ENCODE data around the gene MYO1G. TPM values are rescaled to one million over a fixed set of nuclear protein-coding genes. Genes with fewer than 3 reads are reported as not detected.
"Not testable (repeated sequence)": the region's sequence is repeated elsewhere in the genome, so short reads cannot be mapped to it uniquely, and the experiment has no call there.

Gene MYO1G
- total RNA-seq, 1 donor from 2014 or later, result 0.26 TPM

GRCh38 chr7:44936322-44936721, 42.5 kb downstream of the MYO1G start:
- DNase-seq (ENCODE audit: low read depth) (no peak), FAIRE-seq (no peak)
- H3K36me3 ChIP-seq (ENCODE audit: control insufficient read depth, insufficient read depth, low read length), result no peaks in the 10 kb centered on the region
- peaks cover 3% of the 10 kb centered on the region for H3K27me3 ChIP-seq (ENCODE audit: control insufficient read depth, insufficient read depth, low read length)
- no peak for TF ChIP-seq CTCF (IDR thresholded peaks at IDR 0.05; ENCODE audit: insufficient read depth, low read length, severe bottlenecking)
- no peak overlapping the region for H3K4me3 ChIP-seq (ENCODE audit: low read depth, low read length)

GRCh38 chr7:44935583-44935982, 43.2 kb downstream of the MYO1G start:
- Histone ChIP-seq H3K36me3 (ENCODE audit: control insufficient read depth, insufficient read depth, low read length) (no peaks in the 10 kb centered on the region), H3K4me3 (ENCODE audit: low read depth, low read length) (no peak overlapping the region), H3K27me3 (ENCODE audit: control insufficient read depth, insufficient read depth, low read length) (peaks cover 3% of the 10 kb centered on the region)
- DNase-seq (ENCODE audit: low read depth) (no peak), FAIRE-seq (peak; percentile 40)
- no peak for TF ChIP-seq CTCF (IDR thresholded peaks at IDR 0.05; ENCODE audit: insufficient read depth, low read length, severe bottlenecking)

- FAIRE-seq, result no peak
- peaks cover 3% of the 10 kb centered on the region for H3K27me3 ChIP-seq (ENCODE audit: control insufficient read depth, insufficient read depth, low read length)
- no peak overlapping the region for H3K4me3 ChIP-seq (ENCODE audit: low read depth, low read length)
- no peaks in the 10 kb centered on the region for H3K36me3 ChIP-seq (ENCODE audit: control insufficient read depth, insufficient read depth, low read length)
- DNase-seq (ENCODE audit: low read depth), result no peak
- no peak for TF ChIP-seq CTCF (IDR thresholded peaks at IDR 0.05; ENCODE audit: insufficient read depth, low read length, severe bottlenecking)
These were observed 43.8 kb downstream of the MYO1G start for GRCh38 chr7:44935016-44935415.

GRCh38 chr7:44934510-44934909, 44.3 kb downstream of the MYO1G start:
- not testable (repeated sequence) for FAIRE-seq; H3K4me3 ChIP-seq (ENCODE audit: low read depth, low read length); H3K36me3 ChIP-seq (ENCODE audit: control insufficient read depth, insufficient read depth, low read length); H3K27me3 ChIP-seq (ENCODE audit: control insufficient read depth, insufficient read depth, low read length); DNase-seq (ENCODE audit: low read depth)

- DNase-seq (ENCODE audit: low read depth) (no peak), FAIRE-seq (no peak)
- Histone ChIP-seq H3K36me3 (ENCODE audit: control insufficient read depth, insufficient read depth, low read length) (no peaks in the 10 kb centered on the region), H3K4me3 (ENCODE audit: low read depth, low read length) (no peak overlapping the region), H3K27me3 (ENCODE audit: control insufficient read depth, insufficient read depth, low read length) (peaks cover 1% of the 10 kb centered on the region)
- TF ChIP-seq CTCF (IDR thresholded peaks at IDR 0.05; ENCODE audit: insufficient read depth, low read length, severe bottlenecking), result no peak
These were observed 47.9 kb downstream of the MYO1G start for GRCh38 chr7:44930921-44931320.

- FAIRE-seq (no peak), DNase-seq (ENCODE audit: low read depth) (no peak)
- H3K4me3 ChIP-seq (ENCODE audit: low read depth, low read length), result no peak overlapping the region
- H3K36me3 ChIP-seq (ENCODE audit: control insufficient read depth, insufficient read depth, low read length), result no peaks in the 10 kb centered on the region
- no peak for TF ChIP-seq CTCF (IDR thresholded peaks at IDR 0.05; ENCODE audit: insufficient read depth, low read length, severe bottlenecking)
- H3K27me3 ChIP-seq (ENCODE audit: control insufficient read depth, insufficient read depth, low read length), result no peaks in the 10 kb centered on the region
These were observed 56.5 kb downstream of the MYO1G start for GRCh38 chr7:44922351-44922694.
